AG09309 (cell line): ENCODE measurements around the gene MLIP.
"Not testable (repeated sequence)": the region's sequence is repeated elsewhere in the genome, so short reads cannot be mapped to it uniquely, and the experiment has no call there.

Source experiments
- DNase-seq: peaks from one replicate; pipeline ENCODE4 v3.0.0-alpha.2; 2010; ENCODE audit warnings: low read depth
- H3K4me3 ChIP-seq: 2 replicates; pipeline ENCODE4 v1.5.1; 2011; ENCODE audit warnings: mild to moderate bottlenecking, low read depth, low read length, moderate library complexity; ENCODE audit not compliant: control insufficient read depth
- TF ChIP-seq, protein P1 (sequence below): IDR thresholded peaks from 2 replicates; pipeline ENCODE4 v1.5.1; 2011; ENCODE audit warnings: mild to moderate bottlenecking, low read depth, low read length, inconsistent platforms; ENCODE audit not compliant: insufficient read depth, control insufficient read depth; ENCODE audit errors: missing control alignments

MLIP gene

DNA sequence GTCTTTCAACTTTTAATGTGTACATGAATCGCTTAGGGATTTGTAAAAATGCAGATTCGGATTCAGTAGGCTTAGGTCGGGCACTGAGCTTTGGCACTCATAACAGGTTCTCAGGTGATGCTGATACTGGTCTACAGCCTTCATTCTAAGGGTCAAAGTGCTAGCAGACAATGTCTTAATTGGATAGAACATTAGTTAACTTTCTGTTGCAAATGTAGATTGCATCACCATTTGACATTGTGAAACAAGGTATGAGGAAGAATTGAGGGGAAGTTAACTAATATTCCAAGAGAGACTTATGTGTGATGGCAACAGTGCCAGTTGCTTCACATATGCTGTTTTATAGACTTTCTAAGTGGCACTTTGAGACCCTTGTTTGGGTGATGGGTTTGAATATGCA is 86.9 kb downstream of the MLIP start:
- no peak for DNase-seq
- H3K4me3 ChIP-seq = no peak overlapping the region
- TF ChIP-seq, protein P1, sequence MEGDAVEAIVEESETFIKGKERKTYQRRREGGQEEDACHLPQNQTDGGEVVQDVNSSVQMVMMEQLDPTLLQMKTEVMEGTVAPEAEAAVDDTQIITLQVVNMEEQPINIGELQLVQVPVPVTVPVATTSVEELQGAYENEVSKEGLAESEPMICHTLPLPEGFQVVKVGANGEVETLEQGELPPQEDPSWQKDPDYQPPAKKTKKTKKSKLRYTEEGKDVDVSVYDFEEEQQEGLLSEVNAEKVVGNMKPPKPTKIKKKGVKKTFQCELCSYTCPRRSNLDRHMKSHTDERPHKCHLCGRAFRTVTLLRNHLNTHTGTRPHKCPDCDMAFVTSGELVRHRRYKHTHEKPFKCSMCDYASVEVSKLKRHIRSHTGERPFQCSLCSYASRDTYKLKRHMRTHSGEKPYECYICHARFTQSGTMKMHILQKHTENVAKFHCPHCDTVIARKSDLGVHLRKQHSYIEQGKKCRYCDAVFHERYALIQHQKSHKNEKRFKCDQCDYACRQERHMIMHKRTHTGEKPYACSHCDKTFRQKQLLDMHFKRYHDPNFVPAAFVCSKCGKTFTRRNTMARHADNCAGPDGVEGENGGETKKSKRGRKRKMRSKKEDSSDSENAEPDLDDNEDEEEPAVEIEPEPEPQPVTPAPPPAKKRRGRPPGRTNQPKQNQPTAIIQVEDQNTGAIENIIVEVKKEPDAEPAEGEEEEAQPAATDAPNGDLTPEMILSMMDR = no peak

DNA sequence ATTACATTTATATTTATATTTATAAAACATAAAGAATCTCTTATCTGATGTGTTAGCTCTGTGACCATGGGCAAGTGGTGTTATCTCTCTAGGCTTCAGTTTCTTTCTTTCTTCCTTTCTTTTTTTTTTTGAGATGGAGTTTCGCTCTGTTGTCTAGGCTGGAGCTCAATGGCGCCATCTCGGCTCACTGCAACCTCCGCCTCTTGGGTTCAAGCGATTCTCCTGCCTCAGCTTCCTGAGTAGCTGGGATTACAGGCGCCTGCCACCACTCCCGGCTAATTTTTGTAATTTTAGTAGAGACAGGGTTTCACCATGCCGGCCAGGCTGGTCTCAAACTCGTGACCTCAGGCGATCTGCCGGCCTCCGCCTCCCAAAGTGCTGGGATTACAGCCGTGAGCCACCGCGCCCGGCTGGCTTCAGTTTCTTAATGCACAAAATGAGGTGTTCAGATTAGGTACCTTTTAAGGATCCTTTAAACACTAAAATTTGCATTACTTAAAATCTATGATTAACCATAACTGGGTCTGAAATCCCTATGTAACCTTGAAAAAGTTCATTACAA is 92.3 kb downstream of the MLIP start:
- not testable (repeated sequence) for H3K4me3 ChIP-seq, DNase-seq

DNA sequence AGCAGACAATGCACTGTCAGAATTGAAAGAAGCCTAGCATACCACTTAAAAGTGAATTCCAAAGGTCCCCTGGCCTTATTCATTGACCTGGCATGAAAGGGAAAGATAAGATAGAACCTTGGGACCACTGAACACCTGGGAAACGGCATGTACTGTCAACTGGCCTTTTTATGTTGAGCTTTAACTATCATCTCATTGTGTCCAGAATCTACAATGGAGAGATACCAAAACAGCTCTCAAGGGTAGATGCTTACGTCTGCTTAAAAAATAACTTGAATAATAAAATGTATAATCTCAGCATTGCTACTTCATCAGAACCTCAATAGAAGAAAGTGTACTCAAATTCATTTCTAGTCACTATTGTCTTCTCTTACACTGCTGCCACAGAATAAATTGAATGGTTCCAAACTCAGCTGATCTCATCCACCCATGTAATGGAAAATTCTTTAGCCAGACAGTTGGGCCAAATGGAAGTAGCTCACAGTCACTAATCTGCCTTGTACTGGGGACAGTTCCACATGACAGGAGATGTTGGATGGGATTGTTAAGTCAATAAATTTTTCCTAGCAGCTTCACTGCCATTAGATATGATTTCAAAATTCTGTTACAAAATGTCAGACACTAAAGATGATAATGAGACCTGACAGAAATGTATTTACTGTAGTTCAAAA is 93.8 kb downstream of the MLIP start:
- DNase-seq = no peak
- no peak overlapping the region for H3K4me3 ChIP-seq
- TF ChIP-seq, protein P1 = no peak

DNA sequence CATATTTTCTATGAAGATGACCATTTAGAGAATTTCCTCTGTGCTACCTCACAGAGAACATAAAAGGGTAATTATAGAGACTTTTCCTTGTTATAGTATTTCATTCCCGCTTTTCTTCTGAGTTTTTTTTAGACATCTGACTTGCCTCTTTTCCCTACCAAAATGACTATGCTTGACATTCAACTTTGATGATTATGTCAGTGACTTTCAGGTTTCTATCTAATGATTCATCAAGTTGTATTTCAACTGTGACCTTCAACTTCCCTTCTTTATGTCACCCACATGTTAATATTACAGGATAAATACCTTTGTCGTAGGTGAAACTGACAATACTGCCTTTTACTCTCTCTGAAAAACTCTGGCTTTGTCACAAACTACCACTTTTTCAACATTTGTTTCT is 95.3 kb downstream of the MLIP start:
- DNase-seq = no peak
- H3K4me3 ChIP-seq = no peak overlapping the region
- TF ChIP-seq, protein P1 = no peak

DNA sequence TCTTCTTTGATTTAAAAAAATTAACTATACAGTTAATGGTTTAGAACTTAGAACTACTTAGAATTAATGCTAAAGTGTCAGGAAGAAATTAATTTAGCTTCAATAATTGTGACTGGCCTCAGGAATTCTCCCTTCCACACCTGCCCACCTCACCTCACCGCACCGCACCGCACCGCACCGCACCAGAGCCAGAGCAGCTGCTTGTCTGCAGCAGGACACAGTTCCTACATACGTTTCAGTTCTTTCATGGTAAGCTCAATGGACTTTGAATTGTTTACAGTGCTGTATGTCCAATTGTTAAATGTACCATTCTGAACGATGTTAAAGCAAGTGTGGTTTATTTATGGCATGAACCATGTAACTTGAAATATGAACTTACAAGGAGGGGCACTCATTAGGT is 98.7 kb downstream of the MLIP start:
- H3K4me3 ChIP-seq, DNase-seq: not testable (repeated sequence)

DNA sequence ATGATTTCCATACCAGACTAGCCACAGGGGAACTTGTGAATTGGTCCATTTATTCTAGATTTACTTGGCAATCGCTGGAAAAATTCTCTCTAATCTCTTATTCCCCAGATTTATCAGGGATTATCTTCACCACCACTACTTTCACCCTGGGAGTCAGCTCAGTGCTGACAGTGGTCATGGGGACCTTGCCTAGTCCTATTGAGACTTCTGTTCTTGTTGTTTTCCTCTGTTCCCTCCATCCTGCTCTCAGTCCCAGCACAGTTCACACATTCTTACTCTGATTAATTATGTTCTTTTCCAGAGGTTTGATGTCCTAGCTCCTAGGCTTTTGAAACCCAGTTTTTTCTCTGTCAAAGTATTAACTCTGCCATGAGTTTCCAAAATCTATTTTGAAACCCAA is 103.0 kb downstream of the MLIP start:
- no peak overlapping the region for H3K4me3 ChIP-seq
- TF ChIP-seq, protein P1 = no peak
- no peak for DNase-seq

DNA sequence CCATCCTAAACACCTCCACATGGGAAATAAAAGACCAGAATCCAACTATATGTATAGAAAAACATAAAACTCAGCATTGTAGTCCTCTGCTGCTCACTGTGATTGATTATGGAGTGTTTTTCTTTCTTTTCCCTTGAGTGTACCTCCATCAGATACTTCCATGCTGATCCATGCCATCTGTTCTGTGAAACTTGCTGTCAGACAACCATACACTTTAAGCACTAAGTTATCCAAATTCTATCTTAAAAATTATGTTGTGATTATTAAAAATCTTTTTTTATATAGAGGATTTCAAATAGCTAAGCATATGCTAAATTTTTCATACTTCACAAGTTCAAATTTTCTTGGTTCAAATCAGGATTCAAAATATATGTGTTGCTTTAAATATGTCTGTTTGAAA is 105.1 kb downstream of the MLIP start:
- H3K4me3 ChIP-seq = no peak overlapping the region
- DNase-seq = no peak
- TF ChIP-seq, protein P1 = no peak

DNA sequence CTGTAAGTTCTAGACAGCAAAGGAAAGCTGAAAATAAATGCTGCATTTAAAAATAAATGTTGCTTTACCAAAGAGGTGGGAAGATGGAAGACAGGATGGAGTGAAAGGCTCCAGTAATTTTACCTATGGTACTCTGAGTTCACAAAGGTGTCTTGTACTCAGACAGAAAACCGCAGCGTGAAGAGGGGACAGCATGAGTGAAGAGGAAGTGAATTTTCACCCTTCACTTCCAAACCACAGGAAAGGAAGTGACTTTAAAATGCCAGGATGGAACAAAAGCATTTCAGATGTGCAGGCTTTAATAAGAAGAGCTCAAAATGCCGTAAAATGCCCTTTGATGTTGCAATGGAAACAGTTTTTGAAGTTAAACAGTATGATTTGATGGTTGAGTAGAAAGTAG is 105.8 kb downstream of the MLIP start:
- TF ChIP-seq, protein P1 = no peak
- no peak overlapping the region for H3K4me3 ChIP-seq
- DNase-seq = no peak
